PC-9 (cell line): ENCODE results near the gene CFAP20DC. TPM values are rescaled to one million over a fixed set of nuclear protein-coding genes. Genes with fewer than 3 reads are reported as not detected.

Experiments used
- BruUV-seq: library from RNA; stranded (reverse); fragments of 400-500 nt; replicated peaks from 2 replicates; lab custom pipeline; 2021; lab: Mats Ljungman, UMichigan
- CTCF ChIA-PET: fragments of 300-600 bp; sonication (Branson Sonifier 250); formaldehyde crosslinking; loops from one replicate; lab custom pipeline; 2022; ENCODE audit warnings: antibody characterized with exemption; lab: Charles Lee
- POLR2A ChIA-PET: fragments of 300-600 bp; sonication (Branson Sonifier 250); formaldehyde crosslinking; loops from one replicate; lab custom pipeline; 2022; ENCODE audit warnings: antibody characterized with exemption; ENCODE audit not compliant: unreplicated experiment; lab: Charles Lee
- DNase-seq, 2 experiments: peaks; one replicate each; pipeline versions ENCODE4 v3.0.0 to v3.0.0-alpha.2; 2015 to 2022; ENCODE audit warnings: mixed read lengths in 1 of 2
- H2AFZ ChIP-seq: fragments of 200-600 bp; sonication (generic); 2 replicates; pipeline ENCODE4 v1.8.1; 2017; ENCODE audit warnings: antibody characterized with exemption
- H3F3A ChIP-seq: fragments of 200-600 bp; sonication (generic); 2 replicates; pipeline ENCODE4 v1.8.1; 2017; ENCODE audit warnings: antibody characterized with exemption, mild to moderate bottlenecking, low read depth; ENCODE audit not compliant: insufficient read depth
- H3K27ac ChIP-seq: fragments of 200-600 bp; sonication (generic); 2 replicates; pipeline ENCODE4 v1.6.1; 2016; ENCODE audit warnings: mixed run types
- H3K27me3 ChIP-seq: fragments of 200-600 bp; sonication (generic); 2 replicates; pipeline ENCODE4 v1.6.1; 2016; ENCODE audit warnings: low read depth, mixed run types; ENCODE audit not compliant: insufficient read depth
- H3K36me3 ChIP-seq: fragments of 200-600 bp; sonication (generic); 2 replicates; pipeline ENCODE4 v1.6.1; 2016; ENCODE audit warnings: low read depth, mixed run types
- H3K4me1 ChIP-seq: fragments of 200-600 bp; sonication (generic); replicated peaks from 2 replicates; pipeline ENCODE4 v1.6.1; 2016; ENCODE audit warnings: mixed run types; ENCODE audit not compliant: insufficient read depth
- H3K4me2 ChIP-seq: fragments of 200-600 bp; sonication (generic); 2 replicates; pipeline ENCODE4 v1.6.1; 2017; ENCODE audit warnings: mixed run types
- H3K4me3 ChIP-seq: fragments of 200-600 bp; sonication (generic); 2 replicates; pipeline ENCODE4 v1.6.1; 2016; ENCODE audit warnings: mixed run types
- H3K79me2 ChIP-seq: fragments of 200-600 bp; sonication (generic); 2 replicates; pipeline ENCODE4 v1.6.1; 2017; ENCODE audit warnings: low read depth, mixed run types
- H3K9me2 ChIP-seq: fragments of 200-600 bp; sonication (generic); 2 replicates; pipeline ENCODE4 v1.8.1; 2017; ENCODE audit warnings: mild to moderate bottlenecking; ENCODE audit not compliant: insufficient read depth
- H3K9me3 ChIP-seq: fragments of 200-600 bp; sonication (generic); 2 replicates; pipeline ENCODE4 v1.8.1; 2016; ENCODE audit warnings: low read depth; ENCODE audit not compliant: insufficient read depth
- H4K20me1 ChIP-seq: fragments of 200-600 bp; sonication (generic); 2 replicates; pipeline ENCODE4 v1.8.1; 2017; ENCODE audit not compliant: insufficient read depth
- CTCF ChIP-seq: fragments of 200-600 bp; sonication (generic); conservative IDR thresholded peaks from 2 replicates; pipeline ENCODE4 v1.6.1; 2017; ENCODE audit warnings: mixed run types, antibody characterized with exemption, mild to moderate bottlenecking, moderate library complexity
- EZH2 ChIP-seq: fragments of 200-600 bp; sonication (generic); IDR thresholded peaks from 2 replicates; pipeline ENCODE4 v1.8.0; 2017; ENCODE audit warnings: antibody characterized with exemption, low read depth
- intact Hi-C: fragments of 100-400 bp; cut with micrococcal nuclease; formaldehyde crosslinking; loops from one replicate; pipeline ENCODE4 v1.10.0; 2022; ENCODE audit not compliant: unreplicated experiment
- total RNA-seq: library from RNA; stranded (reverse); gene quantifications from 2 replicates; pipeline ENCODE4 v1.2.3, GENCODE V29; 2021

The CFAP20DC gene
- total RNA-seq, 1 experiment from 2014 or later = 6.7 TPM

GRCh38 chr3:58938057-58938456 is 111.8 kb downstream of the CFAP20DC start:
- Histone ChIP-seq H4K20me1 (no peaks in the 10 kb centered on the region), H2AFZ (no peak overlapping the region), H3F3A (no peaks in the 10 kb centered on the region), H3K4me3 (no peak overlapping the region), H3K27me3 (no peaks in the 10 kb centered on the region), H3K4me2 (no peak overlapping the region), H3K9me3 (no peaks in the 10 kb centered on the region), H3K4me1 (no peaks in the 10 kb centered on the region), H3K79me2 (no peaks in the 10 kb centered on the region), H3K36me3 (no peaks in the 10 kb centered on the region), H3K9me2 (no peaks in the 10 kb centered on the region), H3K27ac (no peak overlapping the region)
- DNase-seq = no peak
- POLR2A ChIA-PET = no interaction called here
- intact Hi-C loops = no loop called here
- BruUV-seq = no TSS peak
- CTCF ChIA-PET = no interaction called here
- TF ChIP-seq EZH2 (no peak), CTCF (no peak)

GRCh38 chr3:58924578-58924977 is 125.2 kb downstream of the CFAP20DC start:
- no peaks in the 10 kb centered on the region for H3K36me3 ChIP-seq
- H3F3A ChIP-seq = no peaks in the 10 kb centered on the region
- POLR2A ChIA-PET = no interaction called here
- no peaks in the 10 kb centered on the region for H3K79me2 ChIP-seq
- TF ChIP-seq CTCF (no peak), EZH2 (no peak)
- H3K27ac ChIP-seq = no peak overlapping the region
- intact Hi-C loops = no loop called here
- CTCF ChIA-PET = interaction anchor here (0.7 kb wide), 1 partner anchor 852 kb away, joined by 3 read pairs; no protein-coding TSS in a partner anchor
- no peaks in the 10 kb centered on the region for H3K9me2 ChIP-seq
- H4K20me1 ChIP-seq = no peaks in the 10 kb centered on the region
- H3K4me3 ChIP-seq = no peak overlapping the region
- H3K4me1 ChIP-seq = no peaks in the 10 kb centered on the region
- H3K4me2 ChIP-seq = no peak overlapping the region
- BruUV-seq = no TSS peak
- no peak for DNase-seq
- no peak overlapping the region for H2AFZ ChIP-seq
- no peaks in the 10 kb centered on the region for H3K27me3 ChIP-seq
- H3K9me3 ChIP-seq = no peaks in the 10 kb centered on the region; the same call in 1 of the 2 replicates

GRCh38 chr3:58900386-58900785 is 149.4 kb downstream of the CFAP20DC start:
- no peak for TF ChIP-seq EZH2
- no peak for TF ChIP-seq CTCF
- Histone ChIP-seq H3K4me2 (no peak overlapping the region), H3F3A (no peaks in the 10 kb centered on the region), H2AFZ (no peak overlapping the region), H4K20me1 (no peaks in the 10 kb centered on the region), H3K9me2 (no peaks in the 10 kb centered on the region), H3K4me3 (no peak overlapping the region), H3K9me3 (no peaks in the 10 kb centered on the region), H3K27me3 (no peaks in the 10 kb centered on the region), H3K27ac (no peak overlapping the region), H3K36me3 (no peaks in the 10 kb centered on the region), H3K4me1 (no peaks in the 10 kb centered on the region), H3K79me2 (no peaks in the 10 kb centered on the region)
- ChIA-PET CTCF (no interaction called here), POLR2A (no interaction called here)
- intact Hi-C loops = no loop called here
- no TSS peak for BruUV-seq
- DNase-seq = no peak
